WTC11 (cell line): ENCODE results near the gene CSRP3. TPM values are rescaled to one million over a fixed set of nuclear protein-coding genes. Genes with fewer than 3 reads are reported as not detected.

Experiments
- ATAC-seq: fragments of 200-7000 bp; cut with Tn5 transposase; 2 replicates; pipeline ENCODE4 v1.10.0; 2021; ENCODE audit warnings: mild to moderate bottlenecking, moderate library complexity
- CTCF ChIA-PET: fragments of 300-600 bp; sonication (Branson Sonifier 250); formaldehyde crosslinking; loops from one replicate; lab custom pipeline; 2021; ENCODE audit warnings: antibody characterized with exemption; lab: Charles Lee
- POLR2A ChIA-PET: fragments of 350-600 bp; sonication (Branson Sonifier 250); formaldehyde crosslinking; loops from one replicate; lab custom pipeline; 2021; ENCODE audit warnings: antibody characterized with exemption; lab: Charles Lee
- DNase-seq: peaks from one replicate; pipeline ENCODE4 v3.0.0; 2021; ENCODE audit warnings: low spot score
- H3K27ac Mint-ChIP-seq: 2 replicates; pipeline ENCODE4 v1.8.0; 2021; ENCODE audit warnings: mixed read lengths
- H3K27me3 Mint-ChIP-seq: 2 replicates; pipeline ENCODE4 v1.8.0; 2021; ENCODE audit warnings: low read depth, mild to moderate bottlenecking, moderate library complexity, mixed read lengths
- H3K36me3 Mint-ChIP-seq: 2 replicates; pipeline ENCODE4 v1.8.0; 2021; ENCODE audit warnings: mixed read lengths
- H3K4me1 Mint-ChIP-seq: 2 replicates; pipeline ENCODE4 v1.8.0; 2022; ENCODE audit warnings: mixed read lengths
- H3K4me3 Mint-ChIP-seq: 2 replicates; pipeline ENCODE4 v1.8.0; 2021; ENCODE audit warnings: mild to moderate bottlenecking, moderate library complexity, mixed read lengths
- H3K9me3 Mint-ChIP-seq: 2 replicates; pipeline ENCODE4 v1.8.0; 2021; ENCODE audit warnings: mixed read lengths
- ATF1 ChIP-seq: sonication (generic); formaldehyde crosslinking; IDR thresholded peaks from 2 replicates; pipeline ENCODE4 v1.8.1; 2023; ENCODE audit warnings: mild to moderate bottlenecking, moderate library complexity, missing genetic modification reagents
- HMGA2 ChIP-seq: fragments of 250-450 bp; sonication (Bioruptor Pico); IDR thresholded peaks from 2 replicates; pipeline ENCODE4 v1.4.0; 2021; ENCODE audit warnings: mild to moderate bottlenecking, moderate library complexity
- MYBL2 ChIP-seq: sonication (generic); formaldehyde crosslinking; IDR thresholded peaks from 2 replicates; pipeline ENCODE4 v1.8.1; 2023; ENCODE audit warnings: mild to moderate bottlenecking, moderate library complexity, missing genetic modification reagents
- NR1H2 ChIP-seq: sonication (generic); formaldehyde crosslinking; IDR thresholded peaks from 2 replicates; pipeline ENCODE4 v1.9.0; 2021; ENCODE audit warnings: mild to moderate bottlenecking, moderate library complexity, missing genetic modification reagents
- RORB ChIP-seq: fragments of 250-450 bp; sonication (Bioruptor Pico); IDR thresholded peaks from 2 replicates; pipeline ENCODE4 v1.9.0; 2021; ENCODE audit warnings: mild to moderate bottlenecking
- TCF7 ChIP-seq: sonication (generic); formaldehyde crosslinking; IDR thresholded peaks from 2 replicates; pipeline ENCODE4 v1.8.0; 2022; ENCODE audit warnings: mild to moderate bottlenecking, low read depth, missing genetic modification reagents, moderate library complexity
- TP53 ChIP-seq: sonication (generic); formaldehyde crosslinking; IDR thresholded peaks from 2 replicates; pipeline ENCODE4 v1.8.1; 2023; ENCODE audit warnings: mild to moderate bottlenecking, missing genetic modification reagents
- ZNF263 ChIP-seq: sonication (generic); formaldehyde crosslinking; IDR thresholded peaks from 2 replicates; pipeline ENCODE4 v1.8.1; 2022; ENCODE audit warnings: low read depth, mild to moderate bottlenecking, moderate library complexity, missing genetic modification reagents
- total RNA-seq: library from RNA; stranded (reverse); gene quantifications from 3 replicates; pipeline ENCODE4 v1.2.3, GENCODE V29; 2021
- TF ChIP-seq, protein P1 (sequence below): sonication (generic); formaldehyde crosslinking; IDR thresholded peaks from 2 replicates; pipeline ENCODE4 v1.8.0; 2022; ENCODE audit warnings: mild to moderate bottlenecking, missing genetic modification reagents
- TF ChIP-seq, protein P2 (sequence below): sonication (generic); formaldehyde crosslinking; IDR thresholded peaks from 2 replicates; pipeline ENCODE4 v1.8.1; 2022; ENCODE audit warnings: low read depth, mild to moderate bottlenecking, moderate library complexity, missing genetic modification reagents, borderline replicate concordance
- TF ChIP-seq, protein P3 (sequence below): sonication (generic); formaldehyde crosslinking; IDR thresholded peaks from 2 replicates; pipeline ENCODE4 v1.8.0; 2022; ENCODE audit warnings: mild to moderate bottlenecking, missing genetic modification reagents
- TF ChIP-seq, protein P4 (sequence below): sonication (generic); formaldehyde crosslinking; IDR thresholded peaks from 2 replicates; pipeline ENCODE4 v1.8.0; 2023; ENCODE audit warnings: missing genetic modification reagents
- TF ChIP-seq, protein P5 (sequence below): sonication (generic); formaldehyde crosslinking; conservative IDR thresholded peaks from 2 replicates; pipeline ENCODE4 v1.8.1; 2023; ENCODE audit warnings: mild to moderate bottlenecking, low read depth, missing genetic modification reagents, moderate library complexity
- TF ChIP-seq, protein P6 (sequence below): sonication (generic); formaldehyde crosslinking; IDR thresholded peaks from 2 replicates; pipeline ENCODE4 v1.8.0; 2023; ENCODE audit warnings: missing genetic modification reagents, mild to moderate bottlenecking, borderline replicate concordance
- TF ChIP-seq, protein P7 (sequence below): sonication (generic); formaldehyde crosslinking; IDR thresholded peaks from 2 replicates; pipeline ENCODE4 v1.8.1; 2022; ENCODE audit warnings: mild to moderate bottlenecking, moderate library complexity, missing genetic modification reagents
- TF ChIP-seq, protein P8 (sequence below): sonication (generic); formaldehyde crosslinking; IDR thresholded peaks from 2 replicates; pipeline ENCODE4 v1.8.1; 2023; ENCODE audit warnings: mild to moderate bottlenecking, missing genetic modification reagents, borderline replicate concordance

The CSRP3 gene
- total RNA-seq, 1 experiment from 2014 or later = not detected

DNA sequence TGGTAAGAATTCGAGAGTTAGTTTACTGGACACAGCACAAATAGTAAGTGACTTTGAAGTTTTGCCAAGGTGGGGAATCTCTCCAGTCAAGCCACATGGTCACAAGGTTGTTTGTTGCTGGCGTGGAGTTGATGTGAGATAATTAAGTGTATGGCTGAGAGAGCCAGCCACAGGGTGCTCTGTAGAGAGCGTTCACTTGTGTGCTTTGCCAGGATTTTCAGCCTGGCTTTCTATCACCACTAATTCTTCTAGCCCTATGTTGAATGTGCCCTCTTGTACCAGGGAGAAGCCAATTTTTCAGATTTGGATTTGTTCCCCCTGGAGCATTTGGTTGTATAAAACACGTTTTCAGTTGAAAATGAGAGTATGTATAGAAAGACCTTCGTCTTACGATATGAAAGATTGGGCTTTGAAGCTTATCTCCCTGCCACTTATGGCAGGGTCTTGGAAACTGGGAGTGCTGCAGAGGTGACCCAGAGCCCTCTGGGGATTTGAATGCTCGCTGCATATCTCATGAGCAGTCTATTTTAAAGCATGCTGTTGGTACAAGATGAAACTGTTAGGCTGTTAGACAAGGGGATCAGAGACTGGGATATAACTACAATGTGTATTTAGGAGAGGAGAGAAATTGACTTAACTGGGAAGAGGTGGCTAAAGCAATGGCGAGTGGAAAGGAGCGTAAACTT, 28.6 kb downstream of the CSRP3 start:
- no peak for DNase-seq
- H3K27ac Mint-ChIP-seq = no peak overlapping the region
- H3K27me3 Mint-ChIP-seq = no peaks in the 10 kb centered on the region
- TF ChIP-seq, protein P1, sequence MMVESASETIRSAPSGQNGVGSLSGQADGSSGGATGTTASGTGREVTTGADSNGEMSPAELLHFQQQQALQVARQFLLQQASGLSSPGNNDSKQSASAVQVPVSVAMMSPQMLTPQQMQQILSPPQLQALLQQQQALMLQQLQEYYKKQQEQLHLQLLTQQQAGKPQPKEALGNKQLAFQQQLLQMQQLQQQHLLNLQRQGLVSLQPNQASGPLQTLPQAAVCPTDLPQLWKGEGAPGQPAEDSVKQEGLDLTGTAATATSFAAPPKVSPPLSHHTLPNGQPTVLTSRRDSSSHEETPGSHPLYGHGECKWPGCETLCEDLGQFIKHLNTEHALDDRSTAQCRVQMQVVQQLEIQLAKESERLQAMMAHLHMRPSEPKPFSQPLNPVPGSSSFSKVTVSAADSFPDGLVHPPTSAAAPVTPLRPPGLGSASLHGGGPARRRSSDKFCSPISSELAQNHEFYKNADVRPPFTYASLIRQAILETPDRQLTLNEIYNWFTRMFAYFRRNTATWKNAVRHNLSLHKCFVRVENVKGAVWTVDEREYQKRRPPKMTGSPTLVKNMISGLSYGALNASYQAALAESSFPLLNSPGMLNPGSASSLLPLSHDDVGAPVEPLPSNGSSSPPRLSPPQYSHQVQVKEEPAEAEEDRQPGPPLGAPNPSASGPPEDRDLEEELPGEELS (CRISPR knock-in tag) = no peak
- TF ChIP-seq, protein P2, sequence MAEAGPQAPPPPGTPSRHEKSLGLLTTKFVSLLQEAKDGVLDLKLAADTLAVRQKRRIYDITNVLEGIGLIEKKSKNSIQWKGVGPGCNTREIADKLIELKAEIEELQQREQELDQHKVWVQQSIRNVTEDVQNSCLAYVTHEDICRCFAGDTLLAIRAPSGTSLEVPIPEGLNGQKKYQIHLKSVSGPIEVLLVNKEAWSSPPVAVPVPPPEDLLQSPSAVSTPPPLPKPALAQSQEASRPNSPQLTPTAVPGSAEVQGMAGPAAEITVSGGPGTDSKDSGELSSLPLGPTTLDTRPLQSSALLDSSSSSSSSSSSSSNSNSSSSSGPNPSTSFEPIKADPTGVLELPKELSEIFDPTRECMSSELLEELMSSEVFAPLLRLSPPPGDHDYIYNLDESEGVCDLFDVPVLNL = no peak
- TF ChIP-seq MYBL2 (CRISPR knock-in tag) = no peak
- no peak for TF ChIP-seq HMGA2 (CRISPR knock-in tag)
- TF ChIP-seq NR1H2 (CRISPR knock-in tag) = no peak
- TF ChIP-seq, protein P3, sequence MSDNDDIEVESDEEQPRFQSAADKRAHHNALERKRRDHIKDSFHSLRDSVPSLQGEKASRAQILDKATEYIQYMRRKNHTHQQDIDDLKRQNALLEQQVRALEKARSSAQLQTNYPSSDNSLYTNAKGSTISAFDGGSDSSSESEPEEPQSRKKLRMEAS (CRISPR knock-in tag) = no peak
- TF ChIP-seq ZNF263 (CRISPR knock-in tag) = no peak
- no peak for TF ChIP-seq TP53 (CRISPR knock-in tag)
- TF ChIP-seq ATF1 = no peak
- no peak for TF ChIP-seq TCF7
- TF ChIP-seq, protein P4, sequence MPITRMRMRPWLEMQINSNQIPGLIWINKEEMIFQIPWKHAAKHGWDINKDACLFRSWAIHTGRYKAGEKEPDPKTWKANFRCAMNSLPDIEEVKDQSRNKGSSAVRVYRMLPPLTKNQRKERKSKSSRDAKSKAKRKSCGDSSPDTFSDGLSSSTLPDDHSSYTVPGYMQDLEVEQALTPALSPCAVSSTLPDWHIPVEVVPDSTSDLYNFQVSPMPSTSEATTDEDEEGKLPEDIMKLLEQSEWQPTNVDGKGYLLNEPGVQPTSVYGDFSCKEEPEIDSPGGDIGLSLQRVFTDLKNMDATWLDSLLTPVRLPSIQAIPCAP (CRISPR knock-in tag) = no peak
- no peak for TF ChIP-seq RORB
- TF ChIP-seq, protein P5, sequence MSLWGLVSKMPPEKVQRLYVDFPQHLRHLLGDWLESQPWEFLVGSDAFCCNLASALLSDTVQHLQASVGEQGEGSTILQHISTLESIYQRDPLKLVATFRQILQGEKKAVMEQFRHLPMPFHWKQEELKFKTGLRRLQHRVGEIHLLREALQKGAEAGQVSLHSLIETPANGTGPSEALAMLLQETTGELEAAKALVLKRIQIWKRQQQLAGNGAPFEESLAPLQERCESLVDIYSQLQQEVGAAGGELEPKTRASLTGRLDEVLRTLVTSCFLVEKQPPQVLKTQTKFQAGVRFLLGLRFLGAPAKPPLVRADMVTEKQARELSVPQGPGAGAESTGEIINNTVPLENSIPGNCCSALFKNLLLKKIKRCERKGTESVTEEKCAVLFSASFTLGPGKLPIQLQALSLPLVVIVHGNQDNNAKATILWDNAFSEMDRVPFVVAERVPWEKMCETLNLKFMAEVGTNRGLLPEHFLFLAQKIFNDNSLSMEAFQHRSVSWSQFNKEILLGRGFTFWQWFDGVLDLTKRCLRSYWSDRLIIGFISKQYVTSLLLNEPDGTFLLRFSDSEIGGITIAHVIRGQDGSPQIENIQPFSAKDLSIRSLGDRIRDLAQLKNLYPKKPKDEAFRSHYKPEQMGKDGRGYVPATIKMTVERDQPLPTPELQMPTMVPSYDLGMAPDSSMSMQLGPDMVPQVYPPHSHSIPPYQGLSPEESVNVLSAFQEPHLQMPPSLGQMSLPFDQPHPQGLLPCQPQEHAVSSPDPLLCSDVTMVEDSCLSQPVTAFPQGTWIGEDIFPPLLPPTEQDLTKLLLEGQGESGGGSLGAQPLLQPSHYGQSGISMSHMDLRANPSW = no peak
- TF ChIP-seq, protein P6, sequence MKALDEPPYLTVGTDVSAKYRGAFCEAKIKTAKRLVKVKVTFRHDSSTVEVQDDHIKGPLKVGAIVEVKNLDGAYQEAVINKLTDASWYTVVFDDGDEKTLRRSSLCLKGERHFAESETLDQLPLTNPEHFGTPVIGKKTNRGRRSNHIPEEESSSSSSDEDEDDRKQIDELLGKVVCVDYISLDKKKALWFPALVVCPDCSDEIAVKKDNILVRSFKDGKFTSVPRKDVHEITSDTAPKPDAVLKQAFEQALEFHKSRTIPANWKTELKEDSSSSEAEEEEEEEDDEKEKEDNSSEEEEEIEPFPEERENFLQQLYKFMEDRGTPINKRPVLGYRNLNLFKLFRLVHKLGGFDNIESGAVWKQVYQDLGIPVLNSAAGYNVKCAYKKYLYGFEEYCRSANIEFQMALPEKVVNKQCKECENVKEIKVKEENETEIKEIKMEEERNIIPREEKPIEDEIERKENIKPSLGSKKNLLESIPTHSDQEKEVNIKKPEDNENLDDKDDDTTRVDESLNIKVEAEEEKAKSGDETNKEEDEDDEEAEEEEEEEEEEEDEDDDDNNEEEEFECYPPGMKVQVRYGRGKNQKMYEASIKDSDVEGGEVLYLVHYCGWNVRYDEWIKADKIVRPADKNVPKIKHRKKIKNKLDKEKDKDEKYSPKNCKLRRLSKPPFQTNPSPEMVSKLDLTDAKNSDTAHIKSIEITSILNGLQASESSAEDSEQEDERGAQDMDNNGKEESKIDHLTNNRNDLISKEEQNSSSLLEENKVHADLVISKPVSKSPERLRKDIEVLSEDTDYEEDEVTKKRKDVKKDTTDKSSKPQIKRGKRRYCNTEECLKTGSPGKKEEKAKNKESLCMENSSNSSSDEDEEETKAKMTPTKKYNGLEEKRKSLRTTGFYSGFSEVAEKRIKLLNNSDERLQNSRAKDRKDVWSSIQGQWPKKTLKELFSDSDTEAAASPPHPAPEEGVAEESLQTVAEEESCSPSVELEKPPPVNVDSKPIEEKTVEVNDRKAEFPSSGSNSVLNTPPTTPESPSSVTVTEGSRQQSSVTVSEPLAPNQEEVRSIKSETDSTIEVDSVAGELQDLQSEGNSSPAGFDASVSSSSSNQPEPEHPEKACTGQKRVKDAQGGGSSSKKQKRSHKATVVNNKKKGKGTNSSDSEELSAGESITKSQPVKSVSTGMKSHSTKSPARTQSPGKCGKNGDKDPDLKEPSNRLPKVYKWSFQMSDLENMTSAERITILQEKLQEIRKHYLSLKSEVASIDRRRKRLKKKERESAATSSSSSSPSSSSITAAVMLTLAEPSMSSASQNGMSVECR (CRISPR knock-in tag) = no peak
- TF ChIP-seq, protein P7, sequence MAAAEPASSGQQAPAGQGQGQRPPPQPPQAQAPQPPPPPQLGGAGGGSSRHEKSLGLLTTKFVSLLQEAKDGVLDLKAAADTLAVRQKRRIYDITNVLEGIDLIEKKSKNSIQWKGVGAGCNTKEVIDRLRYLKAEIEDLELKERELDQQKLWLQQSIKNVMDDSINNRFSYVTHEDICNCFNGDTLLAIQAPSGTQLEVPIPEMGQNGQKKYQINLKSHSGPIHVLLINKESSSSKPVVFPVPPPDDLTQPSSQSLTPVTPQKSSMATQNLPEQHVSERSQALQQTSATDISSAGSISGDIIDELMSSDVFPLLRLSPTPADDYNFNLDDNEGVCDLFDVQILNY (CRISPR knock-in tag) = no peak
- TF ChIP-seq, protein P8, sequence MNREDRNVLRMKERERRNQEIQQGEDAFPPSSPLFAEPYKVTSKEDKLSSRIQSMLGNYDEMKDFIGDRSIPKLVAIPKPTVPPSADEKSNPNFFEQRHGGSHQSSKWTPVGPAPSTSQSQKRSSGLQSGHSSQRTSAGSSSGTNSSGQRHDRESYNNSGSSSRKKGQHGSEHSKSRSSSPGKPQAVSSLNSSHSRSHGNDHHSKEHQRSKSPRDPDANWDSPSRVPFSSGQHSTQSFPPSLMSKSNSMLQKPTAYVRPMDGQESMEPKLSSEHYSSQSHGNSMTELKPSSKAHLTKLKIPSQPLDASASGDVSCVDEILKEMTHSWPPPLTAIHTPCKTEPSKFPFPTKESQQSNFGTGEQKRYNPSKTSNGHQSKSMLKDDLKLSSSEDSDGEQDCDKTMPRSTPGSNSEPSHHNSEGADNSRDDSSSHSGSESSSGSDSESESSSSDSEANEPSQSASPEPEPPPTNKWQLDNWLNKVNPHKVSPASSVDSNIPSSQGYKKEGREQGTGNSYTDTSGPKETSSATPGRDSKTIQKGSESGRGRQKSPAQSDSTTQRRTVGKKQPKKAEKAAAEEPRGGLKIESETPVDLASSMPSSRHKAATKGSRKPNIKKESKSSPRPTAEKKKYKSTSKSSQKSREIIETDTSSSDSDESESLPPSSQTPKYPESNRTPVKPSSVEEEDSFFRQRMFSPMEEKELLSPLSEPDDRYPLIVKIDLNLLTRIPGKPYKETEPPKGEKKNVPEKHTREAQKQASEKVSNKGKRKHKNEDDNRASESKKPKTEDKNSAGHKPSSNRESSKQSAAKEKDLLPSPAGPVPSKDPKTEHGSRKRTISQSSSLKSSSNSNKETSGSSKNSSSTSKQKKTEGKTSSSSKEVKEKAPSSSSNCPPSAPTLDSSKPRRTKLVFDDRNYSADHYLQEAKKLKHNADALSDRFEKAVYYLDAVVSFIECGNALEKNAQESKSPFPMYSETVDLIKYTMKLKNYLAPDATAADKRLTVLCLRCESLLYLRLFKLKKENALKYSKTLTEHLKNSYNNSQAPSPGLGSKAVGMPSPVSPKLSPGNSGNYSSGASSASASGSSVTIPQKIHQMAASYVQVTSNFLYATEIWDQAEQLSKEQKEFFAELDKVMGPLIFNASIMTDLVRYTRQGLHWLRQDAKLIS = no peak
- ChIA-PET CTCF (no interaction called here), POLR2A (no interaction called here)
- no peak overlapping the region for H3K4me3 Mint-ChIP-seq
- H3K9me3 Mint-ChIP-seq = no peaks in the 10 kb centered on the region
- no peak for ATAC-seq
- H3K36me3 Mint-ChIP-seq = peaks cover 53% of the 10 kb centered on the region
- H3K4me1 Mint-ChIP-seq = no peaks in the 10 kb centered on the region
